ENCODE measurements around the gene ARNT2.

Gene ARNT2

DNA sequence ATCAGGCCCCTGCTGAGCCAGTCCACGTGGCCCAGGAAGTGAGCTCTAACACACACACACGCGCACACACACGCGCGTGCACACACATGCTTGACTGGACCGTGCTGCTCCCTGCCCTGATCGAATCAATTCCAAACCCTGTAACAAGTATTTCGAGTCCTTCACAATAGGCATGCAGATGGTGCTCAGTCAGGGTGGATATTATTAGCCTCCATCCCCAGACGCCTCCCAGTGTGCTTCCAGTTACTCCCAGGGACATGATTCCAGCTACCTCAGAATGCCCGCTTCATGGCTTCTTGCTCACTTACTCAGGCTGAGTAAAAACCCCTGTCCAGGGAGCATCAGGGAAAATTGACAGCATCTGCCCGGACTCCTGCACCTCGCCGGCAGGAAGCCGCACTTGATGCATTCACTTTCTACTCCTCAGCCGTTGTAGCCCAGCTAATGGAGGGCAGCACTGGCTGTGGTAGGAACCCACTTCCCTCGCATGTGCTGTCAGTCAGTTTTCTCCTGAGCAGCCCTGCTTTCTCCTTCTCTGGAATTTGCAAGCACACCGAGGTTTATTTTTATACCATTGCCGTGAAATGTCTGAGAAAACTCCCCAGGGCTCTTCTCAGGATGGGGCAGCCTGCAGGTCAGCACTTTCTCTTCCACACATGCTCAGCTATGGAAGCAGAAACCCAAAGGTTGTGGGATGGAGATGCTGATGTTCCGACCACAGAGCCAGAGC, 164.9 kb downstream of the ARNT2 start:
- TF ChIP-seq Cebpa-rat (IDR thresholded peaks at IDR 0.05) = no peak
- Histone ChIP-seq H3K9me3 (replicated peaks in 1 of 11) (no peaks in the 10 kb centered on the region), H3K27me3 (no peaks in the 10 kb centered on the region), H3K36me3 (peaks cover 0 to 42% (median 0%) of the 10 kb centered on the region in 11 experiments; a peak in 6 of 22 replicates), H3K4me3 (no peak overlapping the region), H3K27ac (peak overlapping the region in 3 of 11 experiments; percentile 5 to 39 (median 33); a peak in 2 of 22 replicates), H3K4me2 (peak overlapping the region in 5 of 11 experiments; percentile 25 to 52 (median 37); a peak in 9 of 22 replicates), H4K20me1 (no peaks in the 10 kb centered on the region), H3K9ac (peak overlapping the region in 1 of 11 experiments; percentile 0; a peak in 2 of 22 replicates), H3K4me1 (peaks cover 7 to 87% (median 30%) of the 10 kb centered on the region in 10 experiments; a peak in 18 of 20 replicates)

DNA sequence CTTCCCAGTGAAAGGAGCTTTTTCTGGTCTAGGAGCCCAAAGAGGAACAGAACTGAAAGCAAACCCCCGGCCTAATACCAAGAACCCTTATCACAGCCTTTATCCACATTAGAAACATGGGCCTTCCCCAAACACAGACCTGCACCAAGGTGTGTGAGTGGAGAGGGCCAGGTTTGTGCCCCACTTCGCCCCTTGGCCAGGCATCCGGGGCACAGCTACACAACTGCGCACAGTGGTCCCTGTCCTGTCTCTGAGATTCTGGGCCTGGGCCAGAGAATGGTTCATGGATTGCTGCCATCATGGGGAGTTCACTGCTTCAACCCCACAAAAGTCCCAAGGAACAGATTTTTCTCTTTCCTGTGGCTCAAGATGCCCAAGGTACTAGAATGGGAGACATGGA, 165.5 kb downstream of the ARNT2 start:
- peak overlapping the region in 1 of 11 experiments; percentile 34; a peak in 1 of 22 replicates for H3K27ac ChIP-seq
- H3K4me3 ChIP-seq = no peak overlapping the region
- H3K9me3 ChIP-seq (replicated peaks in 1 of 11) = no peaks in the 10 kb centered on the region
- H4K20me1 ChIP-seq = no peaks in the 10 kb centered on the region
- no peak overlapping the region; a peak in 1 of 22 replicates for H3K9ac ChIP-seq
- peak overlapping the region in 3 of 11 experiments; percentile 37 to 52 (median 49); a peak in 6 of 22 replicates for H3K4me2 ChIP-seq
- H3K36me3 ChIP-seq = peaks cover 0 to 45% (median 5%) of the 10 kb centered on the region in 11 experiments; a peak in 7 of 22 replicates
- peaks cover 7 to 88% (median 30%) of the 10 kb centered on the region in 10 experiments; a peak in 18 of 20 replicates for H3K4me1 ChIP-seq
- no peak for TF ChIP-seq Cebpa-rat (IDR thresholded peaks at IDR 0.05)
- no peaks in the 10 kb centered on the region for H3K27me3 ChIP-seq

- Histone ChIP-seq H3K27me3 (no peaks in the 10 kb centered on the region), H4K20me1 (no peaks in the 10 kb centered on the region), H3K4me2 (peak overlapping the region in 3 of 11 experiments; percentile 37 to 52 (median 49); a peak in 3 of 22 replicates), H3K9me3 (replicated peaks in 1 of 11) (no peaks in the 10 kb centered on the region), H3K36me3 (peaks cover 0 to 54% (median 8%) of the 10 kb centered on the region in 11 experiments; a peak in 12 of 22 replicates), H3K9ac (no peak overlapping the region), H3K4me1 (peaks cover 7 to 79% (median 30%) of the 10 kb centered on the region in 10 experiments; a peak in 18 of 20 replicates), H3K27ac (no peak overlapping the region), H3K4me3 (no peak overlapping the region)
- TF ChIP-seq Cebpa-rat (IDR thresholded peaks at IDR 0.05) = no peak
Measured at GRCh38 chr15:80570553-80570952, 166.4 kb downstream of the ARNT2 start.

DNA sequence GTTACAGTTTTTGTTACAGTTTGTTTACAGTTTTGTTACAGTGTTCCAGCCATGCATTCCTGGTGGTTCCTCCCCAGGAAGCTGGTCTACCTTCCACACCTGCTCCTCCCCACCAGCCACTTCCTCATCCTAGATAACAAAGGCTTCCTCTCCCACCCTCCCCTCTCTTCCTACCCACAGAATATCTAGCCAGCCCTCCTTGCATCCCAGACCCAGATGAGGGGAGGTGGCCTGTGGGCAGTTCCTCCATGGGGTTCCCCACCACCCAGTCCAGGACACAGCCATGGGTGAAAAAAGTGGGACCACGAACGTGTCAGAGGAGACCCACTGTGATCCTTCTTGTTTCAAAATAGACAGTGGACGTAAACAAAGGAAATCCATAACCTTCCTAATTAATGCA, 168.2 kb downstream of the ARNT2 start:
- Histone ChIP-seq H3K27me3 (no peaks in the 10 kb centered on the region), H4K20me1 (no peaks in the 10 kb centered on the region), H3K36me3 (peaks cover 0 to 57% (median 16%) of the 10 kb centered on the region in 11 experiments; a peak in 14 of 22 replicates), H3K4me2 (peak overlapping the region; percentile 1 to 33 (median 25); a peak in 11 of 22 replicates), H3K4me3 (no peak overlapping the region), H3K27ac (no peak overlapping the region), H3K4me1 (peaks cover 7 to 69% (median 29%) of the 10 kb centered on the region in 10 experiments; a peak in 18 of 20 replicates), H3K9ac (no peak overlapping the region), H3K9me3 (replicated peaks in 1 of 11) (no peaks in the 10 kb centered on the region)
- no peak for TF ChIP-seq Cebpa-rat (IDR thresholded peaks at IDR 0.05)

DNA sequence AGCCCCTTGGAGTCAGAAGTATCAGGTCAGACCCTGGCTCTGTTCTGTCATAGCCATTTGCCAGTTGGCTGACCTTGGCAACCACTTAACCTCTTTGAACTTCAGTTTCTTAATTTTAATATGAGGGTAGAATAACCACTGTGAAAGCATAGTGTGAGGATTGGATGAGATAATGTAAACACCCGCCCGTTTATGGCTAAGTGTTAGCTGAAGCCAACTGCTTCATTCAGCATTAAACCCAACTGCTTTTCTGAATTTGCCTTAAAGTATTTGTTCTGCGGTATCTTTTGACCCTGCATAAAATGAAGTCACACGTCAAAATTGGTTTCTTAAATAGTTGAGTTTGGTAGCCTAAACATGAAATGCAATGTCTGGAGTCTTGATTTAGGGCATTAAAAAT, 169.4 kb downstream of the ARNT2 start:
- Histone ChIP-seq H3K4me3 (no peak overlapping the region), H3K36me3 (peaks cover 0 to 70% (median 16%) of the 10 kb centered on the region in 11 experiments; a peak in 14 of 22 replicates), H4K20me1 (no peaks in the 10 kb centered on the region), H3K27me3 (no peaks in the 10 kb centered on the region), H3K4me1 (peaks cover 7 to 64% (median 20%) of the 10 kb centered on the region in 10 experiments; a peak in 18 of 20 replicates), H3K9ac (no peak overlapping the region), H3K4me2 (no peak overlapping the region), H3K27ac (no peak overlapping the region), H3K9me3 (replicated peaks in 1 of 11) (no peaks in the 10 kb centered on the region)
- no peak for TF ChIP-seq Cebpa-rat (IDR thresholded peaks at IDR 0.05)

GRCh38 chr15:80574590-80574989, 170.4 kb downstream of the ARNT2 start:
- TF ChIP-seq Cebpa-rat (IDR thresholded peaks at IDR 0.05) = no peak
- H3K27me3 ChIP-seq = no peaks in the 10 kb centered on the region
- H3K36me3 ChIP-seq = peaks cover 0 to 70% (median 16%) of the 10 kb centered on the region in 11 experiments; a peak in 14 of 22 replicates
- H3K4me2 ChIP-seq = no peak overlapping the region
- H3K27ac ChIP-seq = no peak overlapping the region
- H3K4me1 ChIP-seq = peaks cover 15 to 64% (median 23%) of the 10 kb centered on the region in 10 experiments
- no peak overlapping the region for H3K4me3 ChIP-seq
- H3K9ac ChIP-seq = no peak overlapping the region
- no peaks in the 10 kb centered on the region for H4K20me1 ChIP-seq
- H3K9me3 ChIP-seq (replicated peaks in 1 of 11) = no peaks in the 10 kb centered on the region

GRCh38 chr15:80576519-80577090, 172.4 kb downstream of the ARNT2 start:
- Histone ChIP-seq H3K27ac (no peak overlapping the region), H3K4me3 (no peak overlapping the region), H4K20me1 (no peaks in the 10 kb centered on the region), H3K36me3 (peaks cover 0 to 75% (median 16%) of the 10 kb centered on the region in 11 experiments; a peak in 14 of 22 replicates), H3K9ac (no peak overlapping the region), H3K9me3 (replicated peaks in 1 of 11) (no peaks in the 10 kb centered on the region), H3K4me1 (peaks cover 27 to 64% (median 33%) of the 10 kb centered on the region in 10 experiments), H3K4me2 (no peak overlapping the region), H3K27me3 (no peaks in the 10 kb centered on the region)
- no peak for TF ChIP-seq Cebpa-rat (IDR thresholded peaks at IDR 0.05)

- no peaks in the 10 kb centered on the region for H4K20me1 ChIP-seq
- no peaks in the 10 kb centered on the region for H3K27me3 ChIP-seq
- TF ChIP-seq Cebpa-rat (IDR thresholded peaks at IDR 0.05) = no peak
- H3K27ac ChIP-seq = peak overlapping the region in 1 of 11 experiments; percentile 5; a peak in 1 of 22 replicates
- H3K9me3 ChIP-seq (replicated peaks in 1 of 11) = no peaks in the 10 kb centered on the region
- no peak overlapping the region for H3K4me3 ChIP-seq
- H3K36me3 ChIP-seq = peaks cover 0 to 79% (median 16%) of the 10 kb centered on the region in 11 experiments; a peak in 14 of 22 replicates
- peak overlapping the region in 1 of 11 experiments; percentile 71; a peak in 1 of 22 replicates for H3K4me2 ChIP-seq
- peaks cover 20 to 57% (median 25%) of the 10 kb centered on the region in 10 experiments for H3K4me1 ChIP-seq
- H3K9ac ChIP-seq = no peak overlapping the region
Measured at GRCh38 chr15:80577552-80578205, 173.5 kb downstream of the ARNT2 start.

Measured in BLaER1 treated with 17β-estradiol and CSF1 and Interleukin-3, amounts not matched to agents 10 nM and 100 nM (cell line).